ENCODE measurements around the gene INSIG1. TPM values are rescaled to one million over a fixed set of nuclear protein-coding genes. Genes with fewer than 3 reads are reported as not detected.

Gene INSIG1
- total RNA-seq, 1 experiment from 2014 or later: 32.3 TPM

- TF ChIP-seq NR1H2 (CRISPR knock-in tag; IDR thresholded peaks at IDR 0.05): no peak
- TF ChIP-seq ZNF671 (CRISPR knock-in tag; IDR thresholded peaks at IDR 0.05): no peak
- TF ChIP-seq ARID4B (CRISPR knock-in tag; IDR thresholded peaks at IDR 0.05; ENCODE audit: borderline replicate concordance): no peak
Measured at GRCh38 chr7:155331396-155331795, 33.7 kb downstream of the INSIG1 start (continued).

GRCh38 chr7:155333346-155334234, 35.9 kb downstream of the INSIG1 start:
- Mint-ChIP-seq H3K27ac (no peak overlapping the region), H3K9me3 (no peaks in the 10 kb centered on the region), H3K27me3 (ENCODE audit: low read depth) (no peaks in the 10 kb centered on the region), H3K4me3 (no peak overlapping the region), H3K4me1 (no peaks in the 10 kb centered on the region), H3K36me3 (no peaks in the 10 kb centered on the region)
- ChIA-PET CTCF (interaction anchor here (1.4 kb wide), 1 partner anchor 11 kb away, joined by 10 read pairs; no protein-coding TSS in a partner anchor), POLR2A (interaction anchor here (1.2 kb wide), 1 partner anchor 106 kb away, joined by 3 read pairs; no protein-coding TSS in a partner anchor)
- no peak for DNase-seq (ENCODE audit: low spot score)
- TF ChIP-seq GRHL2 (CRISPR knock-in tag; IDR thresholded peaks at IDR 0.05; ENCODE audit: insufficient replicate concordance, severe bottlenecking) (no peak), MAX (CRISPR knock-in tag; IDR thresholded peaks at IDR 0.05) (no peak), CREB1 (CRISPR knock-in tag; IDR thresholded peaks at IDR 0.05) (no peak), ETV6 (CRISPR knock-in tag; IDR thresholded peaks at IDR 0.05) (no peak), KAT7 (CRISPR knock-in tag; IDR thresholded peaks at IDR 0.05; ENCODE audit: borderline replicate concordance) (no peak), PRRX2 (CRISPR knock-in tag; IDR thresholded peaks at IDR 0.05) (no peak), ARID4B (CRISPR knock-in tag; IDR thresholded peaks at IDR 0.05; ENCODE audit: borderline replicate concordance) (no peak), ELF4 (CRISPR knock-in tag; IDR thresholded peaks at IDR 0.05; ENCODE audit: low read depth) (no peak), TCF7 (CRISPR knock-in tag; IDR thresholded peaks at IDR 0.05; ENCODE audit: low read depth) (no peak), ZNF219 (CRISPR knock-in tag; IDR thresholded peaks at IDR 0.05; ENCODE audit: borderline replicate concordance) (no peak), RORB (CRISPR knock-in tag; IDR thresholded peaks at IDR 0.05) (no peak), ATF3 (CRISPR knock-in tag; conservative IDR thresholded peaks at IDR 0.05) (no peak), RELA (CRISPR knock-in tag; IDR thresholded peaks at IDR 0.05; ENCODE audit: borderline replicate concordance) (no peak), MXD4 (CRISPR knock-in tag; IDR thresholded peaks at IDR 0.05; ENCODE audit: borderline replicate concordance) (no peak), ZNF138 (CRISPR knock-in tag; conservative IDR thresholded peaks at IDR 0.05) (no peak), ZNF423 (CRISPR knock-in tag; IDR thresholded peaks at IDR 0.05) (no peak)
- no peak for ATAC-seq

Measured in WTC11 (cell line).